Endothelial cell (in vitro differentiated cells): Measurements from ENCODE around the gene ATXN10. TPM values are rescaled to one million over a fixed set of nuclear protein-coding genes. Genes with fewer than 3 reads are reported as not detected.

ENCODE experiments used
- DNase-seq: peaks from one replicate; pipeline ENCODE4 v3.0.0; 2021; ENCODE audit warnings: low spot score
- H3K27ac Mint-ChIP-seq: one replicate; pipeline ENCODE4 v1.8.0; 2021; ENCODE audit warnings: mixed read lengths, inconsistent platforms; ENCODE audit not compliant: unreplicated experiment
- H3K27me3 Mint-ChIP-seq: one replicate; pipeline ENCODE4 v1.8.0; 2021; ENCODE audit warnings: mild to moderate bottlenecking, moderate library complexity, mixed read lengths, inconsistent platforms; ENCODE audit not compliant: unreplicated experiment
- H3K36me3 Mint-ChIP-seq: one replicate; pipeline ENCODE4 v1.8.0; 2021; ENCODE audit warnings: mild to moderate bottlenecking, low read depth, mixed read lengths, inconsistent platforms; ENCODE audit not compliant: unreplicated experiment
- H3K4me1 Mint-ChIP-seq: one replicate; pipeline ENCODE4 v1.8.0; 2021; ENCODE audit warnings: mild to moderate bottlenecking, mixed read lengths, inconsistent platforms; ENCODE audit not compliant: unreplicated experiment
- H3K4me3 Mint-ChIP-seq: one replicate; pipeline ENCODE4 v1.8.0; 2021; ENCODE audit warnings: mild to moderate bottlenecking, mixed read lengths, inconsistent platforms; ENCODE audit not compliant: unreplicated experiment
- H3K9me3 Mint-ChIP-seq: one replicate; pipeline ENCODE4 v1.8.0; 2021; ENCODE audit warnings: mixed read lengths, inconsistent platforms; ENCODE audit not compliant: unreplicated experiment
- CTCF ChIP-seq: fragments of 200-600 bp; sonication (generic); IDR thresholded peaks from one replicate; pipeline ENCODE4 v1.5.0; 2021; ENCODE audit warnings: antibody characterized with exemption; ENCODE audit not compliant: unreplicated experiment
- total RNA-seq: library from RNA; stranded (reverse); fragmentation: NEBNext Ultra II Directional; extraction: Animal tissue kit (Norgen Biotek cat#: 25700); gene quantifications from one replicate; pipeline ENCODE4 v1.2.1, GENCODE V29; 2021; ENCODE audit not compliant: unreplicated experiment

Gene ATXN10
- total RNA-seq, 1 donor from 2014 or later = 152 TPM

DNA sequence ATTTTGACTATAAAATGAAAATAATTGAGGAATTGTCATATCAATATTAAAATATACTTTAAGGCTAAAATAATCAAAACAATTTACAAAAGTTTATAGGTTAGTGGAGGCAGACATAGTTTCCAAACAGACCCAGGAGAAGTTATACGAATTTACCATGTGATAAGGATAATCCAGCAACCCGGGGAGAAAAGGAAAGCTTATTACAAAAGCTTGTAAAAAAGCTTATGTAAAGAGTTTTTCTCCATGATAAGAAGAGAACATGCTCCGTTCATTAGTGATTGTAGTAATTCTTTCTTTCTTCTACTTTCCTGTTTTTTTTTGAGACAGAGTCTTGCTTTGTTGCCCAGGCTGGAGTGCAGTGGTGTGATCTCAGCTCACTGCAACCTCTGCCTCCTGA is 79.0 kb downstream of the ATXN10 start:
- peaks cover 7% of the 10 kb centered on the region for H3K4me1 Mint-ChIP-seq
- H3K9me3 Mint-ChIP-seq = no peaks in the 10 kb centered on the region
- no peaks in the 10 kb centered on the region for H3K36me3 Mint-ChIP-seq
- H3K27ac Mint-ChIP-seq = no peak overlapping the region
- peaks cover 1% of the 10 kb centered on the region for H3K27me3 Mint-ChIP-seq
- no peak for TF ChIP-seq CTCF
- H3K4me3 Mint-ChIP-seq = no peak overlapping the region
- DNase-seq = no peak

DNA sequence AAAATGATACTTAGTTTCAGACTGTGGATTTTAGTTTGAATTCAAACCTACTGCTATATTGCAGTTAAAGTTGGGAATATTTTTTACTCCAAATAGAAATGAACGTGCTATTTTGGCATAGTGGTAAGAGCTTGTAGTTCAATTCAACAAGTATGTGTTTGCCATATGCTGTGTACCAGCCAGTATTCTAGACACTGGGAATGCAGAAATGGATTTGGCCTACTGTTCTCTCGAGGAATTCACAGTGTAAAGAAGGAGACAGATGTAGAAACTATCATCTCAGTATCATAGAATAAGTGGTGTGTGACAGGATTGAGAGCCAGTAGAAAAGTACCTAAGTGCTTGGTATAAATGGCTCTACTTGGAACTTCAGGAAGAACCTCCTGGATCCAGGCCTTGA is 80.4 kb downstream of the ATXN10 start:
- Mint-ChIP-seq H3K27ac (no peak overlapping the region), H3K27me3 (peaks cover 1% of the 10 kb centered on the region), H3K36me3 (no peaks in the 10 kb centered on the region)

GRCh38 chr22:45754822-45755221 is 83.2 kb downstream of the ATXN10 start:
- no peak for TF ChIP-seq CTCF
- no peak overlapping the region for H3K27ac Mint-ChIP-seq
- H3K27me3 Mint-ChIP-seq = peaks cover 5% of the 10 kb centered on the region
- no peaks in the 10 kb centered on the region for H3K9me3 Mint-ChIP-seq
- peaks cover 7% of the 10 kb centered on the region for H3K4me1 Mint-ChIP-seq
- DNase-seq = no peak
- no peaks in the 10 kb centered on the region for H3K36me3 Mint-ChIP-seq
- no peak overlapping the region for H3K4me3 Mint-ChIP-seq

More for the DNA sequence above, 80.4 kb downstream of the ATXN10 start:
- no peak for TF ChIP-seq CTCF
- H3K9me3 Mint-ChIP-seq = no peaks in the 10 kb centered on the region
- no peak overlapping the region for H3K4me3 Mint-ChIP-seq
- no peak for DNase-seq
- H3K4me1 Mint-ChIP-seq = peaks cover 7% of the 10 kb centered on the region

- H3K36me3 Mint-ChIP-seq = peaks cover 3% of the 10 kb centered on the region
- H3K4me3 Mint-ChIP-seq = no peak overlapping the region
- H3K27ac Mint-ChIP-seq = no peak overlapping the region
These were observed 84.9 kb downstream of the ATXN10 start for GRCh38 chr22:45756558-45756957.

GRCh38 chr22:45757068-45757467 is 85.4 kb downstream of the ATXN10 start:
- Mint-ChIP-seq H3K36me3 (peaks cover 3% of the 10 kb centered on the region), H3K4me1 (peaks cover 7% of the 10 kb centered on the region), H3K27ac (no peak overlapping the region), H3K27me3 (peaks cover 4% of the 10 kb centered on the region), H3K4me3 (no peak overlapping the region), H3K9me3 (no peaks in the 10 kb centered on the region)
- DNase-seq = no peak
- TF ChIP-seq CTCF = no peak

More at GRCh38 chr22:45756558-45756957, 84.9 kb downstream of the ATXN10 start:
- DNase-seq = no peak
- Mint-ChIP-seq H3K9me3 (no peaks in the 10 kb centered on the region), H3K27me3 (peaks cover 5% of the 10 kb centered on the region), H3K4me1 (peaks cover 7% of the 10 kb centered on the region)
- no peak for TF ChIP-seq CTCF
